HG03457 (cell line): Measurements from ENCODE around the gene FXYD2.
A peak's percentile ranks its signal among the peaks of the same experiment; 100 is the strongest.
"Not testable (repeated sequence)": the region's sequence is repeated elsewhere in the genome, so short reads cannot be mapped to it uniquely, and the experiment has no call there.

Experiments
- ATAC-seq: cut with Tn5 transposase; IDR thresholded peaks from one replicate; pipeline ENCODE4 v1.9.1; 2021; ENCODE audit warnings: moderate number of reproducible peaks; ENCODE audit not compliant: unreplicated experiment

The FXYD2 gene

DNA sequence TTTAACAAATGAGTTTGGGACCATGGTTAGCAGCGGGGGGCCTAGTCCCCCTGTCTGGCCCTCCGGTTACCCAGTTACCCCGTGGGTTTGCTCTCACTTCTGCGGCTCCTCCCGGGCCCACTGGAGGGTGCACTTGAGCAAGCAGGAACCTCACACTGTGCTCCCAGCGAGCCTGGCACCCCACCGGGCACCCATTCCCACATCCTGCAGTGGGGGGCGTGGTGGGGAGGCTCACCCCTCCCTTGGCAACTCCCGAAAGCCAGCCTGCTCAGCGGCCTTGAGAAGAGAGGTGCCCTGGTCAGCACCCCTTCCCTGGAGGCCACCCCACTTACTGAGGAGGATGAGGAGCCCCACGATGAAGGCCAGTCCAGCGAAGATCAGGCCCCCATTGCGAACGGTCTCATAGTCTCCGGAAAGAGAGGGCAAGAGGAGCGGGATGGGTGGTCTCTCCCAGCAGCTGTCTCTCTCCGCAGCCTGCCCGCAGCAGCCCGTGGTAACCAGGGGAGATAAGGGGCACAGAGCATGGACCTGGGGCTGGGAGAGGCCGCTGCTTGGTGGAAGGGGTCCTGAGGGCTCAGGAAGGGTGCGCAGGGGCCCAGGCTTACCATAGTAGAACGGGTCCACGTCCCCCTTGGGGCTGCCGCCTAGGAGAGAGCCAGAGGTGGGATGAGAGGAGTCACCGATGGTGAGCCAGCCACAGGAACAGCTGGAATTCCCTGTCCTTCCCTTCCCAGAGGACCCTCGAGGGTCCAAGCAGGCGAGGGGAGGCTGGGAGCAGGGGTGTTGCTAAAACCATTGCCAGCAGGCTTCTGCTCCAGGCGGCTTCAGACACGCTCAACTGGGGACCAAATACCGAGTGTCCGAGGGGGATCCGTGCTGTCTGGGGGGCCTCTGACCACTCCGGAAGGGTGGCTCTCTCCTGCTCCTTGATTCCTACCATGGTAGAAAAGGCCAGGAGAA lies 2.2 kb downstream of the FXYD2 start:
- ATAC-seq = no peak

- ATAC-seq = no peak
Measured at GRCh38 chr11:117821431-117821830, 3.1 kb downstream of the FXYD2 start.

GRCh38 chr11:117820516-117820915 lies 4.0 kb downstream of the FXYD2 start:
- ATAC-seq = no peak

GRCh38 chr11:117820071-117820470 lies 4.5 kb downstream of the FXYD2 start:
- no peak for ATAC-seq

DNA sequence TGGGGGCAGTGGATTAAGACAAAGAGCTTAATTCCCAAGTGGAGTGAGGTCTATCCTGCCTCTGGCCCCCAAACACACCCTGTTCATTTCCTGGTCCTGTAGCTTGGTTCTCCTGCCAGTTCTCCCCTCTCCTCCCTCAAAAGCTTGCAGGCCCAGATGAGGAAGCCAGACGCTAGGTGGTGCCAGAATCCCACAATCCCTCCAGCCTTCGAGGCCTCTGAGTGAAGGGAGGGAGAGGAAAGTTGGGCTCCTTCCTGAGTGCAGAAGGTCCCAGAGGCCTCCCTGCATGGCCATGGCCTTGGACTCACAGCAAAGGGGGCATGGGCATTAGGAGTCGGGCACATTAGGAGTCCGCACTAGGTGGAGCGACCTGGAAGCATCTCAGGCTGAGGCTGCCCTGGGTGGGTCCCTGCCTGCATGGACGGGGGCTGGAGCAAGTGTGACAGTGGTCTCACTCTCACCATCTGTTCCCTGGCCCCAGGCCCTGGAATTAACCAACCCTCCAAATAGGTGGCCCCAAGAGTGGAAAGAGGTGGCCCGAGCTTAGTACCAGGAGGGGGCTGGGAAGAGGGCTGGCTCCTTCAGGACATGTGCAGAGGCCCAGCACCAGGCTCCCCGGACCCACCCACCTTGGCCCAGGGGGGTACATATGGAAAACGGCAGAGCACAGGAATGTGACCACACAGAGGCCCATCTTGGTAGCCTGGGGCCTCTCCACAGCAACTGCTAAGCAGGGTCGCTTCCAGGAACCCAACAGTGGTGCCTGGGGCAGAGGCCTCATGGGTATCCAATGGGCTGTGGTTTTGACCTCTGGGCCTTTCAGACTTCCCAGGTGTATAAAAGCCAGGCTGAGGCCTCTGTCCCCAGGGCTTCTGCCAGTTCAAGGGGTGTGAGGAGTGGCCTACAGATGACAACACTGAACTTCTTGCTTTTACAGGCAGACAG lies 5.2 kb downstream of the FXYD2 start:
- no peak for ATAC-seq

DNA sequence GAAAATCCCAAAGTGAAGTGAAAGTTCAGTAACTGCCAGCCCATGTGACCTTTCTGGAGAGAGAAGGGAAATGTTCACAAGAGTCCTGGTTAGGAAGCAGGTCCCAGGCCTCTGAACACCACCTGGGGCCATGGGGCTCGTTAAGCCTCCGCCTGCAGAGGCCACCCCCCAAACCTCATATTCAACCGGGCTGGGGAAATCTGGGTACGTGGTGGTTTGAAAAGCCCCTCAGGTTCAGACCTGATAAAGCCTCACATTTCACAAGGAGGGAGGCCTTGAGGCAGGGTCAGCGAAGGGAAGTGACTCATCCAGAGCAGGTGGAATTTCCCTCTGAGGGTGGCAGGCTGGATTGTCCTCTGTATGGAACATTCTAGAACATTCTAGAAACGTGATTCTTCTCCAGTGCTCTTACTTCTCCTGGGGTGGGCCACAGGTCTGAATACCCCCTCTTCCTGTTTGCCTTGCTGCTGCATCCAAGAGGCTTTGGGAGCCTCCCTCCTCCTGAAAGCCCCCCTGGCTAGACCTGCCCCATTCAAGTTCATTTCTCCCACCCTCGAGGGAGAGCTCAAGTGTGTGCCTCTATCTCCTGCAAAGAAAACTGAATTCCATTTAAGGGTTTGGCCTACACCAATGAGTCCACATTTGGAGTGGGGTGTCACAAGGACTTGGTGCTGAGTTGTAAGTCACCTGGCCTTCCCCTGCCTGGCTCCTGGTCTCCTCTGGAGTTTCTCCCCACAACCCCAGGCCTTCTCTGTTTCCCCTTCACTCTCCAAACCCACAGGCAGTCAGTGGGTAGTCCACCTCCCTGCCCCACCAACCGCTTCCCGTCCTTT lies 6.3 kb downstream of the FXYD2 start:
- ATAC-seq = peak; percentile 20

DNA sequence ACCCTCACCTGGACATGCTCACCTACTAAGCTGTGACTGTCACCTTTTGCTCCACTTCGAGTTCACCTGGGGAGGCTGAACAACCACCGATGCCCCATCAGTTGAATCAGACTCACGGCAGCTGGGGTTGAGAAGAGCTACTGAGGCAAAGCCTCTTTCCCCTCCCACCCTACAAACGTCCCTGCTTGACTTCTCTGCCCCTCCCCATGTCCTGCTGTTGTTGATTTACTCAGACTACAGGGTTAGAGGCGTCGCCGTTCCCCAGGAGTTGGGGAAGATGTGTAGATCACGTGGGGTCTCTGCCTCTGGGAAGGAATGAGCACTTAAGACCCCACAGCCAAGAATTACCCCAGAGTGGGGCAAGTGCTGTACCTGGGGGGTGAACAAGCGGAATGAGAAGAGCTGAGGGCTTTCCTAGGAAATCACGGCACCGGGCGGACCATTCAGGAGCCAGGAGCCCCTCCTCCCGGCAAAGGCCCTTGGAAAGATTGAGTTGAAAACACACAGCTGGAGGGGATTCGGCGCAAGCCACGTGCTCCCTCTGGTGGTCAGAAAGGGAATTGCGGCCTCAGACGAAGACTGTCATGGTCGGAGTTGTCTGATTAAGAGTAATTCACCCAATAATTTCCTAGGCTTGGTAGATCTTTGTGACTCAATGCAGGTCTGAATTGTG lies 7.0 kb downstream of the FXYD2 start:
- ATAC-seq = peak; percentile 10

GRCh38 chr11:117816846-117817367 lies 7.6 kb downstream of the FXYD2 start:
- no peak for ATAC-seq

DNA sequence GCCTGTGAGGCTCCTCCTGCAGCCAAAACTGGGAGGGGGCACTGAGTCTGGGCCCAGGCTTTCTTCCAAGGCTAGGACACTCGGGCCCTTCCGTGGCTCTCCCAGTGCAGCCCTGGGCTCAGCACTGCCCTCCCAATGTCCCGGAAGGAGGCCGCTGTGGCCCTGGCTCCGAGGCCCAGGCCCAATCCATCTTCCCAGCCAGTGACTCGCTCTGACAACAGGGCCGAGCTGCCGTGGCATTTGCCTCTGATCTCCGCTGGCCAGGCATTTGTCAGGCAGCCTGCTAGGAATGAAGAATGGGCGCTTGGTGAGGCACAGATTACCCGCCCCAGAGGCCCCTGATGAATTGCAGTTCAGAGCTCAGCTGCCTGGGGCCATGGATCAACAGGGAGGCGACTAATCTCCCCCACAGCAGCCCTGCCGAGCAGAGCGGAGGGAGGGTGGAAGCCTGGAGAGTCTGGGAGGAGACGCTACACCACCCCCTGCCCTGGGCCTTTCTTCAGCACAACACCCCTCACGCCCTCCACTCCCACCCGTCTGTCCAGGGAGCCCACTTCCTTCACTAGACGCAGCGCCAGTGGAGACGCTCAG lies 8.3 kb downstream of the FXYD2 start:
- ATAC-seq = no peak

DNA sequence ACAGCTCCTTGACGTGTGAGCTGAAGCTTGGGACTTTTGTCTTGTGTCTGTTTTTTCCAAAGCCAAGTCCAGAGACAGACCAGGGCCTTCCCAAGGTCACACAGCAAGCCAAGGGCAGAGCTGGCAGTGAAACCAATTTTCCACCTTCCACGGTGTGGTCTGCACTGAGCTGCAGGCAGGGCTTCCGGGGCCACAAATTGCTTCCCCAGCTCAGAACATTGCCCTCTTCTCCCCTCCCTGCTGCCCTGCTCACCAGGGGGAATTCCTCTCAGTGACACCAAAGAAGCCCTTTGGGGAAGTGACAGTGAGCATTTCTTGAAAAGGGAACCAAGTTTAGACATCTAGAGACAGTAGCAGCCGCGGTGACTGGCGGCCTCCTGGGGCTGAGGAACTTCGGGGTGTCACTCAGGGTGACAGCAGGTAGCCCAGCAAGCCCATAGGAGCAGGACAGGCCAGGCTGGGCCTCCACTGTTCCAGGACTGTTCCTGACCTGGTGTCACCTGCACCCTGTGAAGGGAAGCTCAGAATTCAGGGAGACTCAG lies 9.2 kb downstream of the FXYD2 start:
- peak; percentile 36 for ATAC-seq

DNA sequence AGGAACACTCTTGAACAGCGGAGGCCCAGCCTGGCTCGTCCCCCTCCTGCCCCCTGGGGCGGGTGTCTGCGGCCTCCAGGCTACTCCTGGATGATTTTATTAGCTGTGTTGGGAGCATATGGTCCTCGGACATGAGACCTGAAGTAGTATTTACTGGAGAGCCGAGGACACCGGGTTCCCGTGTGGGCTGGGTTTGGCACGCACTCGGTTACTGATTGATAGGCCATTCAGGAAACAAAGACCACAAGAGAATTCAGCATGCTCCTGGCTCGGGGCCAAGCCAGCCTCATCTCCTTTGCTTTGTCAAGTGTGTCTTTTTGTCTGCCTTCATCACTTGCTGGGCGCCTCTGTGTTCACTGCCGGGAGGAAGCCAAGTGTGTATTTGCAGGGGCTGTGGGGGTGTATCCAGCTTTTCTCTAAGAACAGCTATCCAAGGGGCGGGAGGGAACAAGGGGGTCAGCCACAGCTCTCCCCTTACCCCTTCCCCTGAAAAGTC lies 9.7 kb downstream of the FXYD2 start:
- peak; percentile 25 for ATAC-seq

DNA sequence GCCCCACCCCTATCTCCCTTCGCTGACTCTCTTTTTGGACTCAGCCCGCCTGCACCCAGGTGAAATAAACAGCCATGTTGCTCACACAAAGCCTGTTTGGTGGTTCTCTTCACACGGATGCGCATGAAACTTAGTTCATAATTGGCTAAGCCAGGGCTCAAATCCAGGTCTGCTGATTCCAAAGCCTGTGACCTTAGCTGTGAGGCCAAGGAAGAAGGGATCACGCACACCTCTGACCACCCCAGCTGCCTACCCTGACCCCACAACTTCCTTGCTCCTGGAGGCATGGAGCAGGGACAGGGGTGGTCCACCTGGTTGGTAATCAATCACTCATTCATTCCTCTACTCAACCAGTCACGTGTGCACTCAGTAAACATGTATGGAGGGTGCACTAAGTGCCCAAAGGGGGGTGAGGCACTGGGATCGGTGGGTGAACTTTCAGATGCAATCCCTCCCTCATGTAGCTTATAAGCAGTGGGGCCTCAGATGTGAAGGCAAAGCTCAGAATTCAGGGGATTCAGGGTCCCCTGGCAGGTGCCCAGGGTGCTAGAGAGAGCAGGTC lies 10.3 kb downstream of the FXYD2 start:
- ATAC-seq = no peak

DNA sequence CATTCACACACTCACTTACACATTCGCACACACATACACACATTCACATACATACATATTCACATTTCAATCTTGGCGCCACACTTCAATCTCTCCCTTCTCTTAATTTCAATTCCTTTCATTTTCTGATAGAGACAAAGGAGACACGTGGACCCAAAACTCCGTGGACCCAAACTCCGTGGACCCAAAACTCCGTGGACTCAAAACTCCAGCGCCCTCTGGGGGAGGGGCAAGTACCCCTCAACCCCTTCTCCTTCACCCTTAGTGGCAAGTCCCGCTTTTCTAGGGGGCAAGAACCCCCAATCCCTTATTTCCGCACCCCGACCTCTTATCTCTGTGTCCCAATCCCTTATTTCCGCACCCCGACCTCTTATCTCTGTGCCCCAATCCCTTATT lies 14.5 kb downstream of the FXYD2 start:
- not testable (repeated sequence) for ATAC-seq

- no peak for ATAC-seq
Measured at GRCh38 chr11:117809236-117810055, 15.1 kb downstream of the FXYD2 start.

DNA sequence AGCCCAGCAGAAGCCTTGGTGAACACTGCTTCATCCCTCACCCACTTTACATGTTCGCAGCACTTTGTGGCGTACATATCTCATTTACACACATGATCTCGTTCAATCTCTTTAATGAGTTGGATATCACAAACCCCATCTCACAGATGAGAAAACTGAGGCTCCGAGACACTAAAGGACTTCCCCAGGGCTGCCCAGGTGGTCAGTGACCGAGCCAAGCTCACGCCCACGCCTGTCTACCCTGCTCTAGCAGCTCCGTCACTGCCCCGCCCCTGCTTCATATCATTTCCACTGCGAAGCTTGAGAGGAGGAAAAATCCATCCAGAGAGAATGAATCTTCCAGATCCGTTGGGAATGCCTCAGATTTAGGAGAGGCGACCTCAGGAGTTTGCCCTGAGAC lies 15.8 kb downstream of the FXYD2 start:
- ATAC-seq = no peak

- no peak for ATAC-seq
Measured at GRCh38 chr11:117807482-117808327, 16.8 kb downstream of the FXYD2 start.

- no peak for ATAC-seq
Measured at GRCh38 chr11:117806846-117807245, 17.7 kb downstream of the FXYD2 start.
